Prostate gland (tissue), 2 donors: ENCODE data around the gene TMSB4X. TPM values are rescaled to one million over a fixed set of nuclear protein-coding genes. Genes with fewer than 3 reads are reported as not detected.

Experiments used
- DNase-seq: peaks from one replicate; pipeline ENCODE4 v3.0.0-alpha.2; 2019; ENCODE audit warnings: low spot score
- H3K27ac ChIP-seq, 2 donors: fragments of 200-600 bp; sonication (generic); 2 replicates each; pipeline ENCODE4 v1.5.1; 2017 to 2019
- H3K27me3 ChIP-seq: fragments of 200-600 bp; sonication (generic); replicated peaks from 2 replicates; pipeline ENCODE4 v1.5.1; 2019; ENCODE audit not compliant: insufficient read depth
- H3K36me3 ChIP-seq, 2 donors: fragments of 200-600 bp; sonication (generic); 1 replicate in 1 of 2; 2 replicates in 1 of 2; pipeline versions ENCODE4 v1.5.1 to v1.8.1; 2017 to 2019
- H3K4me1 ChIP-seq: fragments of 200-600 bp; sonication (generic); replicated peaks from 2 replicates; pipeline ENCODE4 v1.5.1; 2019
- H3K4me3 ChIP-seq, 2 donors: fragments of 200-600 bp; sonication (generic); 2 replicates each; pipeline ENCODE4 v1.5.1; 2017 to 2019
- H3K9me3 ChIP-seq: fragments of 200-600 bp; sonication (generic); 2 replicates; pipeline ENCODE4 v1.5.1; 2017
- CTCF ChIP-seq, 4 experiments: fragments of 200-600 bp in 2 of 4; fragments of 450-650 bp in 2 of 4; sonication (generic) in 2 of 4; IDR thresholded peaks; 1 replicate in 3 of 4; 2 replicates in 1 of 4; pipeline ENCODE4 v1.5.1; 2016 to 2019; ENCODE audit warnings: antibody characterized with exemption in 4 of 4, mild to moderate bottlenecking in 2 of 4, moderate library complexity in 2 of 4
- POLR2A ChIP-seq: fragments of 450-650 bp; IDR thresholded peaks from one replicate; pipeline ENCODE4 v1.6.1; 2016; ENCODE audit warnings: antibody characterized with exemption, mild to moderate bottlenecking
- POLR2AphosphoS5 ChIP-seq: sonication (generic); formaldehyde crosslinking; IDR thresholded peaks from one replicate; pipeline ENCODE4 v1.6.1; 2017; ENCODE audit warnings: antibody characterized with exemption
- WGBS: methylation state at CpG from one replicate; pipeline ENCODE4 v1.1.5; 2018; 5-methylcytosine and 5-hydroxymethylcytosine counted together
- intact Hi-C: fragments of 100-400 bp; cut with DNase I; formaldehyde crosslinking; loops from one replicate; pipeline ENCODE4 v1.14.2; 2022
- total RNA-seq, 2 donors: library from RNA; depleted of rRNA; stranded (reverse); fragments of >200 nt; gene quantifications; one replicate each; pipeline ENCODE4 v1.1.0, GENCODE V29; 2016

TMSB4X gene
- total RNA-seq, 2 donors from 2014 or later: 1,116 to 1,330 TPM

GRCh38 chrX:13000301-13000811 lies 25.4 kb downstream of the TMSB4X start:
- Histone ChIP-seq H3K4me3 (no peak overlapping the region), H3K9me3 (no peaks in the 10 kb centered on the region), H3K4me1 (no peaks in the 10 kb centered on the region), H3K27me3 (no peaks in the 10 kb centered on the region), H3K36me3 (no peaks in the 10 kb centered on the region), H3K27ac (no peak overlapping the region)
- WGBS: 28% methylated on average over 8 of the region's 8 CpGs
- intact Hi-C loops: no loop called here
- DNase-seq: peak; percentile 10
- TF ChIP-seq POLR2A: no peak
- TF ChIP-seq CTCF (IDR thresholded peaks at IDR 0.05): no peak
- TF ChIP-seq POLR2AphosphoS5: no peak

- no peak for TF ChIP-seq CTCF (IDR thresholded peaks at IDR 0.05)
- TF ChIP-seq POLR2A: no peak
- TF ChIP-seq POLR2AphosphoS5: no peak
- no peak overlapping the region for H3K27ac ChIP-seq
- WGBS: 94% methylated on average over 5 of the region's 5 CpGs
Measured at GRCh38 chrX:13001097-13001496, 26.2 kb downstream of the TMSB4X start.

GRCh38 chrX:13001961-13002671 lies 27.2 kb downstream of the TMSB4X start:
- Histone ChIP-seq H3K4me1 (no peaks in the 10 kb centered on the region), H3K4me3 (no peak overlapping the region), H3K27ac (no peak overlapping the region), H3K27me3 (no peaks in the 10 kb centered on the region), H3K9me3 (no peaks in the 10 kb centered on the region), H3K36me3 (no peaks in the 10 kb centered on the region)
- 50% methylated on average over 4 of the region's 4 CpGs for WGBS
- TF ChIP-seq POLR2AphosphoS5: no peak
- no peak for TF ChIP-seq CTCF (IDR thresholded peaks at IDR 0.05)
- intact Hi-C loops: no loop called here
- no peak for DNase-seq

More at GRCh38 chrX:13001097-13001496, 26.2 kb downstream of the TMSB4X start:
- no peak for DNase-seq
- H3K36me3 ChIP-seq: no peaks in the 10 kb centered on the region
- H3K9me3 ChIP-seq: no peaks in the 10 kb centered on the region
- intact Hi-C loops: no loop called here
- no peaks in the 10 kb centered on the region for H3K27me3 ChIP-seq
- H3K4me1 ChIP-seq: no peaks in the 10 kb centered on the region
- H3K4me3 ChIP-seq: no peak overlapping the region

GRCh38 chrX:13005661-13006473 lies 31.0 kb downstream of the TMSB4X start:
- Histone ChIP-seq H3K4me3 (no peak overlapping the region), H3K27ac (no peak overlapping the region), H3K36me3 (no peaks in the 10 kb centered on the region), H3K9me3 (no peaks in the 10 kb centered on the region), H3K27me3 (no peaks in the 10 kb centered on the region), H3K4me1 (no peaks in the 10 kb centered on the region)
- TF ChIP-seq POLR2A (no peak), POLR2AphosphoS5 (no peak), CTCF (IDR thresholded peaks at IDR 0.05) (no peak)
- DNase-seq: no peak
- 37% methylated on average over 9 of the region's 9 CpGs for WGBS
- intact Hi-C loops: no loop called here
